WTC11 (cell line): ENCODE data around the gene MYOM1.

Source experiments
- ESRRA ChIP-seq: sonication (generic); formaldehyde crosslinking; IDR thresholded peaks from 2 replicates; pipeline ENCODE4 v1.8.1; 2022; ENCODE audit warnings: mild to moderate bottlenecking, missing genetic modification reagents, borderline replicate concordance
- JUN ChIP-seq: sonication (generic); formaldehyde crosslinking; IDR thresholded peaks from 2 replicates; pipeline ENCODE4 v1.8.0; 2023; ENCODE audit warnings: mild to moderate bottlenecking, missing genetic modification reagents
- NFYB ChIP-seq: sonication (generic); formaldehyde crosslinking; conservative IDR thresholded peaks from 2 replicates; pipeline ENCODE4 v1.8.0; 2022; ENCODE audit warnings: low read depth, missing genetic modification reagents
- NR1H2 ChIP-seq: sonication (generic); formaldehyde crosslinking; IDR thresholded peaks from 2 replicates; pipeline ENCODE4 v1.9.0; 2021; ENCODE audit warnings: mild to moderate bottlenecking, moderate library complexity, missing genetic modification reagents
- RELA ChIP-seq: sonication (generic); formaldehyde crosslinking; IDR thresholded peaks from 2 replicates; pipeline ENCODE4 v1.8.1; 2022; ENCODE audit warnings: missing genetic modification reagents, mild to moderate bottlenecking, borderline replicate concordance
- SP1 ChIP-seq: sonication (generic); formaldehyde crosslinking; conservative IDR thresholded peaks from 2 replicates; pipeline ENCODE4 v1.8.1; 2022; ENCODE audit warnings: missing genetic modification reagents
- ZNF263 ChIP-seq: sonication (generic); formaldehyde crosslinking; IDR thresholded peaks from 2 replicates; pipeline ENCODE4 v1.8.1; 2022; ENCODE audit warnings: low read depth, mild to moderate bottlenecking, moderate library complexity, missing genetic modification reagents
- TF ChIP-seq, protein P1 (sequence below): fragments of 250-450 bp; sonication (Bioruptor Pico); IDR thresholded peaks from 2 replicates; pipeline ENCODE4 v1.9.0; 2021; ENCODE audit warnings: mild to moderate bottlenecking, borderline replicate concordance
- TF ChIP-seq, protein P2 (sequence below): sonication (generic); formaldehyde crosslinking; IDR thresholded peaks from 2 replicates; pipeline ENCODE4 v1.8.1; 2023; ENCODE audit warnings: mild to moderate bottlenecking, missing genetic modification reagents
- TF ChIP-seq, protein P3 (sequence below): fragments of 200-600 bp; IDR thresholded peaks from 2 replicates; pipeline ENCODE4 v1.8.0; 2022; ENCODE audit warnings: antibody characterized with exemption

DNA sequence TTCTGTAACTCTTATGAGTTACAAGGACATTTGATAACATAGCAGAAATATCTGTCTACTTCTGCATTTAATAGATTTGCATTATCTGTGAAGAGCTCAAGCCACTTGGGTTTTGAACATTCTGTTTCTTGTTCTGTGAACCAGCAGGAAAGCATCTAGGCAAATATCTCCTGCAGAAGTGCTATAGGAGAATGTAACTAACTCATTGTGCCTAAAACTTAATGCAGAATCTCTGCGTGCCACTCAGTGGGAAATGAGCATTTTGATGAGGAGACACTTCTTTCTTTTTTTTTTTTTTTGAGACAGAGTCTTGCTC is 63.5 kb downstream of the MYOM1 start:
- TF ChIP-seq JUN (CRISPR knock-in tag) = no peak
- TF ChIP-seq, protein P1, sequence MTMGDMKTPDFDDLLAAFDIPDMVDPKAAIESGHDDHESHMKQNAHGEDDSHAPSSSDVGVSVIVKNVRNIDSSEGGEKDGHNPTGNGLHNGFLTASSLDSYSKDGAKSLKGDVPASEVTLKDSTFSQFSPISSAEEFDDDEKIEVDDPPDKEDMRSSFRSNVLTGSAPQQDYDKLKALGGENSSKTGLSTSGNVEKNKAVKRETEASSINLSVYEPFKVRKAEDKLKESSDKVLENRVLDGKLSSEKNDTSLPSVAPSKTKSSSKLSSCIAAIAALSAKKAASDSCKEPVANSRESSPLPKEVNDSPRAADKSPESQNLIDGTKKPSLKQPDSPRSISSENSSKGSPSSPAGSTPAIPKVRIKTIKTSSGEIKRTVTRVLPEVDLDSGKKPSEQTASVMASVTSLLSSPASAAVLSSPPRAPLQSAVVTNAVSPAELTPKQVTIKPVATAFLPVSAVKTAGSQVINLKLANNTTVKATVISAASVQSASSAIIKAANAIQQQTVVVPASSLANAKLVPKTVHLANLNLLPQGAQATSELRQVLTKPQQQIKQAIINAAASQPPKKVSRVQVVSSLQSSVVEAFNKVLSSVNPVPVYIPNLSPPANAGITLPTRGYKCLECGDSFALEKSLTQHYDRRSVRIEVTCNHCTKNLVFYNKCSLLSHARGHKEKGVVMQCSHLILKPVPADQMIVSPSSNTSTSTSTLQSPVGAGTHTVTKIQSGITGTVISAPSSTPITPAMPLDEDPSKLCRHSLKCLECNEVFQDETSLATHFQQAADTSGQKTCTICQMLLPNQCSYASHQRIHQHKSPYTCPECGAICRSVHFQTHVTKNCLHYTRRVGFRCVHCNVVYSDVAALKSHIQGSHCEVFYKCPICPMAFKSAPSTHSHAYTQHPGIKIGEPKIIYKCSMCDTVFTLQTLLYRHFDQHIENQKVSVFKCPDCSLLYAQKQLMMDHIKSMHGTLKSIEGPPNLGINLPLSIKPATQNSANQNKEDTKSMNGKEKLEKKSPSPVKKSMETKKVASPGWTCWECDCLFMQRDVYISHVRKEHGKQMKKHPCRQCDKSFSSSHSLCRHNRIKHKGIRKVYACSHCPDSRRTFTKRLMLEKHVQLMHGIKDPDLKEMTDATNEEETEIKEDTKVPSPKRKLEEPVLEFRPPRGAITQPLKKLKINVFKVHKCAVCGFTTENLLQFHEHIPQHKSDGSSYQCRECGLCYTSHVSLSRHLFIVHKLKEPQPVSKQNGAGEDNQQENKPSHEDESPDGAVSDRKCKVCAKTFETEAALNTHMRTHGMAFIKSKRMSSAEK (CRISPR knock-in tag) = no peak
- TF ChIP-seq, protein P2, sequence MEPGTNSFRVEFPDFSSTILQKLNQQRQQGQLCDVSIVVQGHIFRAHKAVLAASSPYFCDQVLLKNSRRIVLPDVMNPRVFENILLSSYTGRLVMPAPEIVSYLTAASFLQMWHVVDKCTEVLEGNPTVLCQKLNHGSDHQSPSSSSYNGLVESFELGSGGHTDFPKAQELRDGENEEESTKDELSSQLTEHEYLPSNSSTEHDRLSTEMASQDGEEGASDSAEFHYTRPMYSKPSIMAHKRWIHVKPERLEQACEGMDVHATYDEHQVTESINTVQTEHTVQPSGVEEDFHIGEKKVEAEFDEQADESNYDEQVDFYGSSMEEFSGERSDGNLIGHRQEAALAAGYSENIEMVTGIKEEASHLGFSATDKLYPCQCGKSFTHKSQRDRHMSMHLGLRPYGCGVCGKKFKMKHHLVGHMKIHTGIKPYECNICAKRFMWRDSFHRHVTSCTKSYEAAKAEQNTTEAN (CRISPR knock-in tag) = no peak
- TF ChIP-seq NR1H2 (CRISPR knock-in tag) = no peak
- TF ChIP-seq, protein P3, sequence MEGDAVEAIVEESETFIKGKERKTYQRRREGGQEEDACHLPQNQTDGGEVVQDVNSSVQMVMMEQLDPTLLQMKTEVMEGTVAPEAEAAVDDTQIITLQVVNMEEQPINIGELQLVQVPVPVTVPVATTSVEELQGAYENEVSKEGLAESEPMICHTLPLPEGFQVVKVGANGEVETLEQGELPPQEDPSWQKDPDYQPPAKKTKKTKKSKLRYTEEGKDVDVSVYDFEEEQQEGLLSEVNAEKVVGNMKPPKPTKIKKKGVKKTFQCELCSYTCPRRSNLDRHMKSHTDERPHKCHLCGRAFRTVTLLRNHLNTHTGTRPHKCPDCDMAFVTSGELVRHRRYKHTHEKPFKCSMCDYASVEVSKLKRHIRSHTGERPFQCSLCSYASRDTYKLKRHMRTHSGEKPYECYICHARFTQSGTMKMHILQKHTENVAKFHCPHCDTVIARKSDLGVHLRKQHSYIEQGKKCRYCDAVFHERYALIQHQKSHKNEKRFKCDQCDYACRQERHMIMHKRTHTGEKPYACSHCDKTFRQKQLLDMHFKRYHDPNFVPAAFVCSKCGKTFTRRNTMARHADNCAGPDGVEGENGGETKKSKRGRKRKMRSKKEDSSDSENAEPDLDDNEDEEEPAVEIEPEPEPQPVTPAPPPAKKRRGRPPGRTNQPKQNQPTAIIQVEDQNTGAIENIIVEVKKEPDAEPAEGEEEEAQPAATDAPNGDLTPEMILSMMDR = no peak
- TF ChIP-seq ESRRA (CRISPR knock-in tag) = no peak
- TF ChIP-seq SP1 (CRISPR knock-in tag) = no peak
- no peak for TF ChIP-seq RELA (CRISPR knock-in tag)
- no peak for TF ChIP-seq ZNF263 (CRISPR knock-in tag)
- no peak for TF ChIP-seq NFYB (CRISPR knock-in tag)
